GF-D8 (cell line): Measurements from ENCODE around the gene MAPT.

Experiments
- DNase-seq: peaks from one replicate; lab custom pipeline; 2025; lab: John Stamatoyannopoulos, UW

MAPT gene

GRCh38 chr17:45894022-45894784 lies at the start of gene MAPT:
Gene MAPT, plus strand, starts transcription at chr17:45894554. Its CDS starts 67,784 bp downstream, at chr17:45962338.
- DNase-seq: no peak

DNA sequence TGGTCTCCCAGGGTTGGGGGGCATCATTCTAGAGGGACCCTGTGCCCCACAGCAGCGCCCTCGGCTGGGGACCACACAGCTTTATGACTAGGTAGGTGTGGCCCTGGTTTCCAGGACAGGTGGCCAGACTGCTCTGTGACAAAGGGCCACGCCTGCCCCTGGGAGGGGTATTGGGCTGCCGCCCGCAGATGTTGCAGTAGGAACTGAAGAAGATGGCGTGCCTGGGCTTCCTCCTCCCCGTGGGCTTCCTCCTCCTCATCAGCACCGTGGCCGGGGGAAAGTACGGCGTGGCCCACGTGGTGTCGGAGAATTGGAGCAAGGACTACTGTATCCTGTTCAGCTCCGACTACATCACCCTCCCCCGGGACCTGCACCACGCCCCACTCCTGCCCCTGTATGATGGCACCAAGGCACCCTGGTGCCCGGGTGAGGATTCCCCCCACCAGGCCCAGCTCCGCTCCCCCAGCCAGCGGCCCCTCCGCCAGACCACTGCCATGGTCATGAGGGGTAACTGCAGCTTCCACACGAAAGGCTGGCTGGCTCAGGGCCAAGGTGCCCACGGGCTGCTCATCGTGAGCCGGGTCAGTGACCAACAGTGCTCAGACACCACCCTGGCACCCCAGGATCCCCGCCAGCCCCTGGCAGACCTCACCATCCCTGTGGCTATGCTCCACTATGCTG lies 49.5 kb upstream of the MAPT start, which contains the start of gene SPPL2C:
SPPL2C (plus strand) TSS at position 187 of the 681 bp plus-strand sequence; CDS start at position 213, 26 bp downstream.
- no peak for DNase-seq

- no peak for DNase-seq
These were observed 48.8 kb upstream of the MAPT start for GRCh38 chr17:45845376-45846185.

- no peak for DNase-seq
These were observed 48.1 kb upstream of the MAPT start for GRCh38 chr17:45846223-45846622.

DNA sequence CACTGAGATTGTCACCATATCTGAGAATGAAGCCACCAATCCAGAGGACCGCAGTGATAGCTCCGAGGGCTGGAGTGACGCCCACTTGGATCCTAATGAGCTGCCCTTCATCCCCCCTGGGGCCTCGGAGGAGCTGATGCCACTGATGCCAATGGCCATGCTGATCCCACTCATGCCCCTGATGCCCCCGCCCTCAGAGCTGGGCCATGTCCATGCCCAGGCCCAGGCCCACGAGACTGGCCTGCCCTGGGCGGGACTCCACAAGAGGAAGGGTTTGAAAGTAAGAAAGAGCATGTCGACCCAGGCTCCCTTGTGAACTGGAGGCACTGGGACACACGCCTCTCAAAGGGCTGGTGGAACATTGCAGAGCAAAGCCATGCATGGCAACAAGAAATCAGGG lies 47.7 kb upstream of the MAPT start:
- DNase-seq: no peak

GRCh38 chr17:45847101-45847500 lies 47.3 kb upstream of the MAPT start:
- no peak for DNase-seq

- no peak for DNase-seq
These were observed 46.6 kb upstream of the MAPT start for GRCh38 chr17:45847747-45848146.

DNA sequence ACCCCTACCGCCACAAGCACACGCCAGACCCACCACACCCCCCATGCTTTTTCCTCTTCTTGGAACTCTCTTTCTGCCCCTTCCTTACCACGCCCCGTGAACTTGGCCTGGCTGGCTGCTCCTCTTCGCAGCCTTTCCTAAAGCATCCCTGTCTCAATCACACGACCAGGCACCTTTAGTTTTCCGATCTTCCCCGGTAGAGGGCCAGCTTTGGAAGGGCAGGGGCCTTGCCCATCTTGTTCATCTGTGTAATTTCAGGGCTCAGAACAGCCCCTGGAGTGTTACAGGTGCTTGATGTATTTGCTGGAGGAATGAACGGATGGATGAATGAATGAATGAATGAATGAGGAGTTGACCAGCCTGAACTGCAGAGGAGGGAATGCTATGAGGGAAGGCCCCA lies 45.9 kb upstream of the MAPT start:
- no peak for DNase-seq

DNA sequence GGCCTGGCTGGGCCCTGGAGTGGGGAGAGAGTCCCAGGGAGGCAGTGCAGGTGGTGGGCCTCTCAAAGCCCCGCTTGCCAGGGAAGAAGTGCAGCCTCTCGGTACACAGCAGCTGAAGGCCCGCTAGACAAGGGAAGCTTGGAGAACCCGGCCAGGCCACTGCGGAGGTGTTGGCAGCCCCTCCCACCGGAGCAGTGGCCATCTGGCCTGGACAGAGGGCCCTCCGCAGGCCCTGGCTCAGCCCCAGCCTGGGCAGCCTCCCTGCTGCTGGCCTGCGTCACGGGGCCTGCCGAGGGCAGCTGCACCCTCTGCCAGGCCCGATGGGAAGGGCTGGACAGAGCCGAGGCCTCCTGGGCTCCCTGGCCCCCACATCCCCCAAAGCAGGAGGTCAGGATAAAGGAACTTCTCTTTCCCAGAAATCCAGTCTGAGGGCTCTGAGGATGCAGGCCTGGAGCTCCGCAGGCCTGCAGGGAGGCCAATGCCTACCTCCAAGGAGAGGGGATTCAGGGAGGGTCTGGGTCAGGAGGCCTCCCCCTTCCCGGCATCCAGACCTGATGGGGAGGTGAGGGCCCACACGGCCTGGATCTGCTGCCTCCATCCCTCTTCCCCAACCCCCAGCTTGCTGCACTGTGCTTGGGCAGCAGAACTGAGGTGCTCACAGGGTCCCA lies 45.4 kb upstream of the MAPT start:
- DNase-seq: no peak

GRCh38 chr17:45849536-45849990 lies 44.8 kb upstream of the MAPT start:
- no peak for DNase-seq

- DNase-seq: no peak
These were observed 44.3 kb upstream of the MAPT start for GRCh38 chr17:45850011-45850410.

- DNase-seq: no peak
These were observed 43.9 kb upstream of the MAPT start for GRCh38 chr17:45850468-45850867.

DNA sequence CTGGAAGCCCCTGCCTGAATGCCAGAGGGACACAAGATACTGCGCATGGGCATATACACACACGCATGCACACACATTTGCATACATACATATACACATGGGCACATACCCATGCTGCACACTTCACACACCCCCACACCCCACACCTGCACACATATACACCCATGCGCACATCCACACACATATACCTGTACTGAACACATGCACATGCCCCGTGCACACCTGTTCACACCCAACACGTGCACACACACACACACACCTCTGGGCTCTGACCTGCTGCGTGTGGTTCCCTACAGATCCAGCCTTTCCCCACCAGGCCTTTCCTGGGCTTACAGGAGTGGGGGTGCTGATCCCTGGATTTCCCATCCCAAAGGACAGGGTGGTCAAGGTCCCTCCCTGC lies 43.3 kb upstream of the MAPT start:
- no peak for DNase-seq

DNA sequence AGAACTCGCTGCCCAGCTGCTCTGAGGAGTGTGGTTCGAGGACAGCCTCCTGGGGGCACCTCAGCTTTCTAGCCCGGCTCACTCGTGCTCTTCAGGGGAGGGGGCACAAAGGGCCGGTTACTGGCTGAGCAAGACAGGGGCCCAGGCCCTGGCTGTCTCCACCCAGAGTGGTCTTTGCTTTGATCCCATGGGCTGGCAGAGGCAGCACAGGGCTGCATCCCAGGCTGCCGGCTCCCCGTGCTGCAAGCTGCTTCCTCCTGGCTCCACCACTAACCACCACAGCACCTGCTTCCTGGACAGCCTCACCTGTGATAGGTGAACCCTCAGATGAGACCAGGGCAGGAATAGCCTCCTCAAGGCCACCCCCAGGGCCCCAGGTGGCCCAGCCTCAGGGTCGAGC lies 42.9 kb upstream of the MAPT start:
- DNase-seq: no peak

DNA sequence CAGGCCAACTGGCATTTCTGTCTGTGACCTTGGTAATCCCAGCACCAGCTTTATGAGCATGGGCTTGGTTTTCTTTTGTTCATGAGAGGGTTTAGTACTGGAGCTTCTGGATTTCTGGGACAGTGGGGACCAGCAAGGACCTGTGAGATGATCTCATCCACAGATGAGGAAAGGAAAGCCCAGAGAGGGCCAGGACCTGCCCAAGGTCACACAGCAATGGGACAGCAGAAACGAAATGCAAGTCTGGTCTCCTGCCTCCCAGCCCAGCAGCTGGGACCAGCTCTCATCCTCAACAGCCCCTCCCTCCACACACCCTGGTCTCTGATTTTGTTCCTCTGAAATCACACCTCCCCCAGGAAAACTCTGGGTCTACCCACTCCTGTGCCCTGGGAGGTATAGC lies 42.5 kb upstream of the MAPT start:
- no peak for DNase-seq

- DNase-seq: no peak
These were observed 41.6 kb upstream of the MAPT start for GRCh38 chr17:45852535-45853297.

DNA sequence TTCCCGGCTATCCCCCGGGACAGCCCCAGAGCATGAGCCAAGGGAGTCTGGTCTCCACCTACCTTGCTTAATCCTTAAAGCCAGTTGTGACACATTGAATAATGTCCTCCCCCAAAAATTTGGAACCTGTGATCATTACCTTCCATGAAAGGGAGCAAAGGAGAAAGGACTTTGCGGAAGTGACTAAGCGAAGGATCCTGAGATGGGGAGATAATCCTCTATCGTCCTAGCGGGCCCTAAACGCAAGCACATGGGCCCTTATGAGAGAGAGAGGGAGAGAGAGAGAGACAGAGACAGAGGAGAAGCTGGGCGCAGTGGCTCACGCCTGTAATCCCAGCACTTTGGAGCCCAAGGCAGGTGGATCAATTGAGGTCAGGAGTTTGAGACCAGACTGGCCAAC lies 40.1 kb upstream of the MAPT start:
- no peak for DNase-seq

DNA sequence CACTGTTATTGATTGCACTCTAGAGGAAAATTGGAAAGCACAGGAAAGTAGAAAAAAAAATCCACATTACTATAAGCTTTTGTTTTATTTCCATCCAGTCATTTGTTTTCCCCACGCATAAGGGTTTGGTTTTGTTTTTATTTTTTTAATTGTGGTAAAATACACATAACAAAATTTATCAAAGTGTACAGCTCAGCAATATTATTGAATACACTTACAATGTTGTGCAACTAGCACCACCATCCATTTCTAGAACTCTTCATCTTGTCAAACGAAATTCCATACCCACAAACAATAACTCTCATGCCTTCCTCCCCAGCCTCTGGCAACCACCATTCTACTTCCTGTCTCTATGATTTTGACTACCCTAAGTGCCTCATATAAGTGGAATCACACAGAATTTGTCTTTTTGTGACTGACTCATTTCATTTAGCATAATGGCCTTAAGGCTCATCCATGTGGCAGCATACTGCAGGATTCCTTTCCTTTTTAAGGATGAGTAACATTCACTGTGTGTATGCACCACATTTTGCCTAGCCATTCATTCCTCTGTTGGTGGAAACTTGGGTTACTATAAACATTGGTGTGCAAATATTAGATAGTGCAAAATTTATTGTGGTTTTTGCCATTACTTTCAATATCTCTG lies 38.5 kb upstream of the MAPT start:
- no peak for DNase-seq

DNA sequence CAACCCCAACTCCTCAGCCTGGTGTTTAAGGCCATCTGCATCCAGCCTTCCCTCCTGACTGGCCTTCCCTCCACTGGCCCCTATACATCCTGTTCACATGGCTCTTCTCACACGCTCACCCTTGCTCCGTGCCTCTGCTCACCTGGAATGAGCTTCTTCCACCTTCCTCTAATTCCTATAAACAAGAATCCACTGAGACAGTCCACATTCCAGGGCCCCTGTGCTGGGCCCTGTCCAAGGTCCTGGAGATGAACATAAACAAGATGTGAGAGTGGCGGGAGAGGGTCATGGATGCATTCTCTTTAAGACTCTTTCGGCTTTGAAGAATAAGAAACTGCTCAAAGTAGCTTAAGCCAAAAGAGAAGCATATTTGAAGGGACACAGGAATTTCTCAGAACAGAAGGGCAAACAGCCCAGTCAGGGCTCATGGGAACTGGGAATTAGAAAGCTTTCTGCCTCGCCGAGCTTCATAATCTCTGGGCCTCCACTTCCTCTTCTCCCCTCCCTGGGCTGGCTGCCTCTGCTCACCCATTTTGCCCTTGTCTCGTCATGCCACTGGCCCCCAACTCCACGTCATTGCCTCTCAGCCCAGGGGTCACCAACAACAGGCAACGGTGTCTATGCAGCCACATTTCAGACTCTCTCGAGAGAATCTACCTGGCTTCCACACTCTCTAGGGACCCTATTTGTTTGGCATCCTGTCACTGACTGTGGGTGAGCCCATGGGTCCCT lies 36.2 kb upstream of the MAPT start:
- no peak for DNase-seq

- no peak for DNase-seq
These were observed 33.2 kb upstream of the MAPT start for GRCh38 chr17:45861165-45861564.
